Endometrial microvascular endothelial cells (primary cell): ENCODE results near the gene NPAS3. TPM values are rescaled to one million over a fixed set of nuclear protein-coding genes. Genes with fewer than 3 reads are reported as not detected.

Experiments
- in situ Hi-C: cut with HindIII; loops from 2 replicates; pipeline ENCODE4 v1.10.0; 2017; ENCODE audit warnings: low sequenced_read_pairs, low pct_unique_long_range_greater_than_20kb; ENCODE audit errors: inconsistent ontology term
- total RNA-seq: library from RNA; depleted of rRNA; stranded (reverse); fragments of >200 nt; gene quantifications from one replicate; pipeline ENCODE4 v1.2.3, GENCODE V29; 2015; ENCODE audit errors: inconsistent ontology term

The NPAS3 gene
- total RNA-seq, 1 donor from 2014 or later: not detected

DNA sequence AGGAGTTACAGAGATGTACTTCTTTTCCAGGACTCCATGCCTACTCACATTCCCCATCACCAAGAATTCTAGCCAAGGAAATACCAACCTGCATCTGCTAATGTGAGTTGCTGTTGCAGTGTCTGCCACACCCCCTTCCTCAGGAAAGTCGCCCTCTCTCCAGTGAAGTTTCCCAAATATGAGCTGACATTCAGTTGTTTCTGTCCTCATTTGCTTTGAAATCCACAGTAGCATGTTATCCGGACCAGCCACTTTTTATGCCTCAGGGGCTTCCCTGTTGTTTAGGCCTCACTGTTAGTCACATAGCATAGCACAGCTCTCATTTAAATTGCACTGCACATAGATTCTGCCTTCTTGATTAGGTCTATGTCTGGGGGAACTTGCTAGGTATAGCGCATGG is 799.8 kb downstream of the NPAS3 start:
- in situ Hi-C loops: no loop called here

GRCh38 chr14:33740531-33740930 is 801.9 kb downstream of the NPAS3 start:
- in situ Hi-C loops: no loop called here

GRCh38 chr14:33742166-33742565 is 803.5 kb downstream of the NPAS3 start:
- in situ Hi-C loops: no loop called here

- in situ Hi-C loops: no loop called here
These were observed 806.5 kb downstream of the NPAS3 start for GRCh38 chr14:33745163-33745562.

DNA sequence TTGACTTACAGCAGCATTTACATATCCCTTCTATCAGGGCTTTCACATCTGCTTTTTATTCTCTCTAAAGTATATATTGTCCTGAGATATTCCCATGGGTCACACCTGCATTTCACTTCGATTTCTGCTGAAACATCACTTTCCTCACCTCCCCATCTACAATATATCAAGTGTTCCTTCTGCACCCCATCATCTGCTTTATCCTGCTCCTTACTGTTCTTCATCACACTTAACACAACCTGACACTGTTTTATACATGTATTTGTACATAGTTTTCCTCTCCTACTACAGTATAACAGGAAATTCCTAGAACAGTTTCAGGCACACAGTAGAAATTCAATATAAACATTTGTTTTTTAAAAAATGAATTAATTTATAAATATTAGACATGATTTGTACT is 809.1 kb downstream of the NPAS3 start:
- in situ Hi-C loops: no loop called here

DNA sequence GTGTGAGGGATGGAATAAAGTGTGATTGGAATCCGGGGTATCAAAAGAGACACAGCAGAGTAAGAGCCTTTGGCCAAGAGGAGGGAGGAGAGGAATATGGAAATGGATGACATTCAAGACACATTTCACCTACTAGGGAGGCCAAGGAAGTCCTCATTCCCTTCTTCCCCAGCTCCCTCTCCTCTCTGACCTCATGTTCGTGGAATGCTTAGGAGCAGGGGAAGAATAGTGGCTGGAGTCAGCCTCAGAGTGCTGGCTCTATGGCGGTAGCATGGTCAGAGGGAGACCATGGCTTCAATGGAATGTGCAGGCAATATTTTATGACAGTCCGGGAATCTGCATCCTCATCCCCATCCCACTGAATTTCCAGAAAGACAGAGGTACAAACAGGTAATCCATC is 815.6 kb downstream of the NPAS3 start:
- in situ Hi-C loops: no loop called here

DNA sequence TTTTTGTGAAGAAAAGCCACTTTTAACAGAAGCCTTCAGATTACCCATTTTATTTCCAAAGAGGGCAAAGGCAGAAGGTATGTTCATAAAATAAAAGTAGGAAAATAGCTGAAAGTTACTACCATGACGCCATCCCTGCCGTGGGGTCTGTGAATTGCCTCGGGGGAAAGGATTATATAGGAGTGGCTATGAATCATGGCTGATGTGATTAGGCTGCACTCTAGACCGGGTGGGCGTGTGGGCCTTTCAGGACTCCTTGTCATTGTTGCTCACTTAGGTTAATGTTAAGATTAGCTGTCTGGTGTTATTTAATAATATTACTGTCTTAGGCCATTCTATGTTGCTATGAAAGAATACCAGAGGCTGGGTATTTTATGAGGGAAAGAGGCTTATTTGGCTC is 816.7 kb downstream of the NPAS3 start:
- in situ Hi-C loops: no loop called here

DNA sequence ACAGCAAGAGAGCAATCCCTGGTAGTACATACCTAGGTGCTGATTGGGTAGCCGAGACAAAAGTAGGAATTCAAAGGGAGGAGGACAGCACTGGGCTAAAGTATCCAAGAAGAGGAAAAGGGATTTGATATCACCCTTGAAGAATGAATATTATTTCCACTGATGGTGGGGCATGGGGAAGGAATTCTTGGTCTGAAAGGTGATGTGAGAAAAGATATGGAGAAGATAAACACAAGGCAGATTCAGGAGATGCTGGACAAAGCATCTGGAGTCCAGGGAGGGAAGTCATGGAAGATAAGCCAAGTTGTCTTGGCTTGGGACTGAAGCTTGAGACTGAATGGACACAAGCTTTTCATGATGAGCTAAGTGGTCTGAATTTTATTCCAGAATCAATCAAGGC is 818.2 kb downstream of the NPAS3 start:
- in situ Hi-C loops: no loop called here

DNA sequence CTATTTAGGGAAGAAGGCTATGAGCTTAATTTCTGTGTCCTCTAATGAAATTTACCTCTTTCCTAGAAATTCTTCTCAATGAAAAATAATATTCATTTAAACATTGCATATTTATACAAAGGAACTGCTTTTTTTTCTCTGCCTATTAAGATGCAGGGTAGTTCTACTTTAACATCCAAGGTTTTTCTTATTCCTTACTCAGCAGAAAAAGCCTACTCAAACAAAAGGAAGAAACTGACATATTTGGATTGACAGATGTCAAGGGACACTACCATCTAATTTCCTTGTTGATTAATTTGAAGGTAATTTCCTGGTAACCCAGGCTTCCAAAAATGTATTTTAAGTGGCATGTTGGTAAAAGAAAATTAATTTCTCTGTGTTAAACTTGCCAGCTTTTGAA is 819.9 kb downstream of the NPAS3 start:
- in situ Hi-C loops: no loop called here

DNA sequence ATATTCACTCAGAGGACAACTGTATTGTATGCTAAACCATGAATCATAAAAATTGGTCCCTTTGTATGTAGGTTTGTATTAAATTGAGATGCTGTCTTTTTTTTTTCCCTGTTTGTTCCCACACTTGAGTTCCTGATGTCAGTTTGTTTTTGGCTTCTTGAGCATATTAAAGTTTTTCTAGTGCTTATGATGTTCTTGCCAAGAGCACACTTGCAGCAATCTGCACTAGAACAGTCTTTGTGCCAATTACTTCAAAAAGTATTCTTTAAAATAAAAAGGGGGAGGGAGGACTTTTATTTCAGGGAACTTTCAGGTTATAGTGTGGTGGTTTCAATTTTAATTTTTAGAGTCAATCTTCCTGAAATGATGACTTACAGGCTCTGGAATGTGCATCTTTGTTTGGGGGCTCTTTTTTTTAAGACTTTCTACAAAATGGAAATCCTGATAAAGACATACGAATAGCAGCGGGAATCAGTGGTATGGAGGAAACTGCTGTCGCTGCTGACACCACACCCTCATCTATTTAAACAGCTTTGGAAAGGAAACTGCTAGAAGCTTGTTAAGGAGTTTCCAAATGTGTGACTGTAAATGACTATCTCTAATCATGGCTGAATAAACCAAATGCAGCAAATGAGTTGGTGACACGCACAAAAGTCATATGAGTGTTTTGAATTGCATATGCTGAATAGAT is 823.6 kb downstream of the NPAS3 start:
- in situ Hi-C loops: no loop called here

- in situ Hi-C loops: no loop called here
These were observed 826.4 kb downstream of the NPAS3 start for GRCh38 chr14:33764876-33765650.

- in situ Hi-C loops: no loop called here
These were observed 829.1 kb downstream of the NPAS3 start for GRCh38 chr14:33767586-33768457.

DNA sequence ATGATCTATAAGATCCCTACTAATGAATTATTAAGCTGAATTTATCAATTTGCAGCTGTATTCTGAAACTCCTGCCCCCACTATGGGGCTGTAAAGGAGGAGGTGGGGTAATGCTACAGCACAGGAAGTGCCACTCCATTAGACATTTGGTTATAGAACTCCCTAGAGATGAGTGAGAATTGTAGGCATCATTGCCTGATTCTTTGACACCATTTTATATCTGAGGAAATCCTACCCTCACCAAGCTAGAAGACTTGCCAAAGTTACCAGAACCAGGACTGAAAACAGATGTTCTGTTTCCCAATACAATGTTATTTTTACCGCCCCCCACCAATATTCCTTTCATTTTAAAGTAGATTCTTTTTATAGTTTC is 829.8 kb downstream of the NPAS3 start:
- in situ Hi-C loops: no loop called here

GRCh38 chr14:33773205-33774030 is 834.7 kb downstream of the NPAS3 start:
- in situ Hi-C loops: no loop called here

DNA sequence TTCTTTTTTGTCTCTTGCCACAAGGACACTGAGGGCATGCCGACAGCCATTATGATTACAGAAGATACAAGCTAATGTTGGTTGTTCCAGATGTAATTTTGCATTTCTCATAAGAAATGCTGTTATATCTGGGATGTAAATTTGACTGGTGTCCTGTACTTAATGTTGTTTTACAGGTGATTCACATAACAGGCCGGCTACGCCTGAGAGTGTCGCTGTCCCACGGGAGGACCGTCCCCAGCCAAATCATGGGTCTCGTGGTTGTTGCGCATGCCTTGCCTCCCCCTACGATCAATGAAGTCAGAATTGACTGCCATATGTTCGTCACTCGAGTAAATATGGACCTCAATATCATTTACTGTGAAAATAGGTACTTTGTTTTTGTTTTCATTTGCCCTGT is 835.5 kb downstream of the NPAS3 start:
- in situ Hi-C loops: no loop called here

GRCh38 chr14:33774723-33775470 is 836.2 kb downstream of the NPAS3 start:
- in situ Hi-C loops: no loop called here

- in situ Hi-C loops: no loop called here
These were observed 838.2 kb downstream of the NPAS3 start for GRCh38 chr14:33776871-33777270.

DNA sequence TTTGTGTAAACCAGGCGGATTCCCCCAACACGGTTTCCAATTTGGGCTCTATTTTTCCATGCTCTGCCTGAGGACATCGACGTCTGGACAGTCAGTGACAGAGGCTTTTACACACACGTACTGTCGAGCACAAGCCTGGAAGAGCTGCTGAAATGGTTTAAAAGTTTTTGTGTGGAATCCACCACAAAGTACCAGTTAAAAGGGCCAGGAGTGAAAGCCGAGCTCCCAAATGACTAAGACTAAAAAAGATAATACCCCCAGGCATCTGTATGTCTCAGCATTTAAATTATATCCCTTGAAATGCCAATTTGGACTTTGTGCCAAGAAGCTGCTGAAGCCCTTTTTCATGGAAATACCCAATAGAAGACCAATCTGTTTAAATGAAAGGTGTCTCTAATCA is 839.0 kb downstream of the NPAS3 start:
- in situ Hi-C loops: no loop called here
